HT-29 (cell line): ENCODE data around the gene TIAM1. TPM values are rescaled to one million over a fixed set of nuclear protein-coding genes. Genes with fewer than 3 reads are reported as not detected.

ENCODE experiments used
- DNase-seq: peaks from one replicate; pipeline ENCODE4 v3.0.0-alpha.2; 2015; ENCODE audit warnings: low spot score
- total RNA-seq: library from RNA; depleted of rRNA; stranded (reverse); fragments of >200 nt; shearing (Covaris generic); gene quantifications from 2 replicates; pipeline ENCODE4 v1.2.3, GENCODE V29; 2014

The TIAM1 gene
- total RNA-seq, 1 experiment from 2014 or later, result not detected

DNA sequence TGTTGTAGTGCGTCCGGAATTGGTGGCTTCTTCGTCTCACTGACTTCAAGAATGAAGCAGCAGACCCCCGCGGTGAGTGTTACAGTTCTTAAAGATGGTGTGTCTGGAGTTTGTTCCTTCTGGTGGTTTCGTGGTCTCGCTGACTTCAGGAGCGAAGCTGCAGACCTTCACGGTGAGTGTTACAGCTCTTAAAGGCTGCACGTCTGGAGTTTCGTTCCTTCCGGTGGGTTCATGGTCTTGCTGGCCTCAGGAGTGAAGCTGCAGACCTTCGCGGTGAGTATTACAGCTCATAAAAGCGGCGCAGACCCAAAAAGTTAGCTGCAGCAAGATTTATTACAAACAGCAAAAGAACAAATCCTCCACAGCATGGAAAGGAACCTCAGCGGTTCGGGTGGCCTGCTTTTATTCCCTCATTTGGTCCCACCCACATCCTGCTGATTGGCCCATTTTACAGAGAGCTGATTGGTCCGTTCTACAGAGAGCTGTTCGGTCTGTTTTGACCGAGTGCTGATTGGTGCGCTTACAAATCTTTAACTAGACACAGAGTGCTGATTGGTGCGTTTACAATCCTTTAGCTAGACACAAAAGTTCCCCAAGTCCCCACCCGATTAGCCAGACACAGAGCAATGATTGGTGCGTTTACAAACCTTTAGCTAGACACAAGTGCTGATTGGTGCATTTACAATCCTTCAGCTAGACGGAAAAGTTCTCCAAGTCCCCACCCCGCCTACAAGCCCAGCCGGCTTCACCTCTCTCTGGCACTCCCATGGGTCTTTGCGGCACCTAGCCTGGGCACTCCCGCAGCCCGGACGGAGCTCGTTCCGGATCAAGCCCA, 256.2 kb downstream of the TIAM1 start:
- DNase-seq, result no peak

DNA sequence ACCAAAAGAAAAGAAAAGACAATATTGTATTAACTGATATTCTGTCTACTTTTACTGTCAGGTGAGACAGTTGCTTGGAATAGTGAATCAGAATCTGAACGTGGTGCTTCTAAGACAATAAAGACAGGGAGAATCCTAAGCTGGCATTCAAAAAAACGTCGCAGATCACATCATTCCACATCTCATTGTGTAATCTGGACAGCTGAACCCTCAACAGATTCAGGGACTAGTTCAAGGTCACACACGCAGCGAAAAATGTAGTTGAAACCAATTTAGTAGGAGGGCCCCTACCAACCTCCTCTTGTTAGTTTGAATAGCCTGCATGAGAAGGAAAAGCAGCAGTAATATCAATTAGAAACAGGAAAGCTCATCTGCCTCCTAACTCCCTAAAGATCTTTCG, 259.4 kb downstream of the TIAM1 start:
- DNase-seq, result no peak

- no peak for DNase-seq
Measured at GRCh38 chr21:31078796-31079195, 265.3 kb downstream of the TIAM1 start.

DNA sequence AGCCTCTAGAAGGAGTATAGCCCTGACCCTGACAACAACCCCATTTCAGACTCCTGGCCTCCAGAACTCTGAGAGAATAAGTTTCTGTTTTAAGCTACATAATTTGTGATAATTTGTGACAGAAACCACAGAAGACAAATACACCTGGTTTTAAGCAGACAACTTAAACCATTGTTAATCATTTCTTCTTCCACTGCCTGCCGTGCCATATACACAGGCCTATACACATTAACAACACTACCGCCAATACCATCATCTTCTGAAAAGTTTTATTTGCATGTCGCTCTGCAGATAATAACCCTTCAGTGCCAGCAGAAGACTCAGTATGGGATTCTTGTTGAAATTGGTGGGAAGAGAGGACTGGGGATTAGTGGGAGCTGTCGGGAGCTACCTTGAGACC, 265.8 kb downstream of the TIAM1 start:
- no peak for DNase-seq

GRCh38 chr21:31075848-31076247, 268.2 kb downstream of the TIAM1 start:
- DNase-seq, result no peak

DNA sequence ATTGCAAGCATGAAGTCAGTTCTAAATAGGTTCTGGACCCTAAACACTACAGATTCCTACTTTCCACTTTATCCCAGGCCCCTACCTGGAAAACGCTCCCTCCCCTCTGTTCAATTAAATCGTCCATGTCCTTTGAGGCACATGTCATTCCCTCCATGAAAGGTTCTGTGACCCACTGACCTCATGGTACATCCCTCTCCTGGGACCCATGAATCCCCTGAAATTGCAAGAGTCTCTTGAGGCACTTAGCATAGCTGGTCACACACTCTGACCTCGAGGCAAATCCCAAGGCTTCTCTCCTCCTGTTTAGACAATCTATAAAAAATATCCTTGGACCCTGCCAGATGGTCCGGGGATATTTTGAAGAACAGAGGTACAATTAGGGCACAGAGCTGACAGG, 271.5 kb downstream of the TIAM1 start:
- DNase-seq, result no peak
